Effector memory CD4-positive, alpha-beta T cell (primary cell): ENCODE results near the gene TUT7.

Experiments
- DNase-seq, 3 donors: peaks; one replicate each; pipeline ENCODE4 v3.0.0-alpha.2; 2020
- H3K27ac ChIP-seq: 2 replicates; pipeline ENCODE4 v1.7.0; 2013; ENCODE audit warnings: mild to moderate bottlenecking, low read length, moderate library complexity; ENCODE audit not compliant: insufficient read depth, poor library complexity, severe bottlenecking
- H3K27me3 ChIP-seq: replicated peaks from 2 replicates; pipeline ENCODE4 v1.7.0; 2013; ENCODE audit warnings: mild to moderate bottlenecking, low read length; ENCODE audit not compliant: insufficient read depth, control insufficient read depth, poor library complexity, severe bottlenecking
- H3K36me3 ChIP-seq: 2 replicates; pipeline ENCODE4 v1.7.0; 2013; ENCODE audit warnings: mild to moderate bottlenecking, low read length, moderate library complexity; ENCODE audit not compliant: control insufficient read depth, insufficient read depth
- H3K4me1 ChIP-seq: 2 replicates; pipeline ENCODE4 v1.7.0; 2013; ENCODE audit warnings: low read length, mild to moderate bottlenecking; ENCODE audit not compliant: control insufficient read depth, insufficient read depth, poor library complexity, severe bottlenecking
- H3K4me3 ChIP-seq: 2 replicates; pipeline ENCODE4 v1.7.0; 2013; ENCODE audit warnings: low read length, low read depth, mild to moderate bottlenecking; ENCODE audit not compliant: insufficient read depth, poor library complexity, severe bottlenecking
- H3K9me3 ChIP-seq: 2 replicates; pipeline ENCODE4 v1.7.0; 2013; ENCODE audit warnings: mild to moderate bottlenecking, low read length, moderate library complexity; ENCODE audit not compliant: control insufficient read depth

The TUT7 gene

GRCh38 chr9:86361176-86361575 lies 7.0 kb upstream of the TUT7 start:
- H3K36me3 ChIP-seq = no peaks in the 10 kb centered on the region
- H3K27me3 ChIP-seq = no peaks in the 10 kb centered on the region
- H3K4me1 ChIP-seq = no peaks in the 10 kb centered on the region
- H3K4me3 ChIP-seq = no peak overlapping the region
- H3K9me3 ChIP-seq = no peaks in the 10 kb centered on the region
- no peak overlapping the region for H3K27ac ChIP-seq
- no peak for DNase-seq

DNA sequence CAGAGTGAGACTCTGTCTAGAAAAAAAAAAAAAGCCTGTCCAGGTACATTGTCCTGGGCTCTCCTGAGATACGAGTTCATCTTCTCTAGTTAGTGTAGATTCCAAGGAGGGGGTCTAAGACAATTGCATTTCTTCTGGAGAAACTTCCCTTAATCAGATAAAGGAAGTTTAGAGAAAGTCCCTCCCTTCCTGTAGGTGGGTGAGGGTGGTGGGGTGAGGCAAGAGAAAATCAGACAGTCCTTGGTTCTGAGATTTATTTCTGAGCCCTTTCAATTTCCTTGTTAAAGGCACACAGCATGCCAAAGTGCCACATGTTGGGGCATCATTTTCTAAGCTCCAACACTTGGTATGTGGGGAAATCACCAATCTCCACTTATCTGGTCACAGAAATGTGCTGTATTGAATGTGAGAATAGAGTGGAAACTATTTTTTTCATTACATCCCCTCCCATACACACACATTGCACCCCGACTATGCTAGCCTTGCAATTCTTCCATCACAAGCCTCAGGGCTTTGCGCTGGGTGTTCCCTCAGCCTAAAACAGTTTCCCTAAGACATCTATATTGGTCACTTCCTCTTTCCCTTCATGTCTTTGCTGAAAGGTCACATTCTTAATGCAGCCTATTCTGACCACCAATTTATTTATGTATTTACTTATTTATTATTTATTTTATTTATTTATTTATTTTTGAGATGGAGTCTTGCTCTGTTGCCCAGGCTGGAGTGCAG lies 5.1 kb upstream of the TUT7 start:
- H3K4me3 ChIP-seq = no peak overlapping the region
- H3K27ac ChIP-seq = no peak overlapping the region
- no peaks in the 10 kb centered on the region for H3K4me1 ChIP-seq
- no peaks in the 10 kb centered on the region for H3K9me3 ChIP-seq
- DNase-seq = no peak
- no peaks in the 10 kb centered on the region for H3K27me3 ChIP-seq
- no peaks in the 10 kb centered on the region for H3K36me3 ChIP-seq

DNA sequence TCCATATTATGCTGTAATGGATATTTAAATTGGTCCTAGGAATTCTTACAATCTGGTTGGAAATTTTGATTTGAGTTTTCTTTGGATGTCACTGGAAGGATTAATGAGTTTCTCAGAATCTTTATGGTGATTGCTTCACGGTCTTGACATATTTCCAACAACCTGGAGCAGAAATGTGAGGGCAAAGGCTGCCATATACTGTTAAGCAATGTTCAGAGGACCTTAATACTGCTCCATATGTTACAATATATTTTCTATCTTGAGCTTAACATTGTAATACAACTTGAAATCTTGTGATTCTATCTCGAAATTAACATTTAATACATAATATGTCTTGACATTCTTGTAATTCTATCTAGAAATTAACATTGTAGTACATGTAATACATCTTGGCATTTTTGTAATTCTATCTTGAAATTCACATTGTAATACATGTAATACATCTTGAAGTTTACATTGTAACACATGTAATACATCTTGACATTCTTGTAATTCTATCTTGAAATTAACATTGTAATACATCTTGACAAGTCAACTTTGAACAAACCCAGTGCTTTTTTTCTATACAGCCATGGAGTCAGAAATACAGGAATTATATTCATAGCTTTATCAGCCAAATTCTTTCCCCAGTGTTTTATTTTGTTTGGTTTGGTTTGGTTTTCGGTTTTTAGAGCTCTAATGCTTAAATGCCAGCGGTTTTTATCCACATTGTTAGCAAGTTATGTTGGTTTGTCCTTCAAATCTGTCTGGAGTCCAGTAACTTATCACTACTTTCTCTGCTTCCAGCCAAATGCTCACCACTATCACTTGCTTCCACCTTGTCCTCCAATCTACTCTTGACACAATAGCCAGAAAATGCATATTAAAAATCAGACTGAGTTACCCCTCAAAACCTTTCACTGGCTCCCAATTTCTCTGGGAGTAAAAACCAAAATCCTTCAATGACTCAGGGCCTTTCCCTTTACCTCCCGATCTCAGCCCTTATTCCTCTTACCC lies 3.0 kb upstream of the TUT7 start:
- peaks cover 7% of the 10 kb centered on the region for H3K4me1 ChIP-seq
- H3K27me3 ChIP-seq = no peaks in the 10 kb centered on the region
- no peak overlapping the region for H3K4me3 ChIP-seq
- H3K9me3 ChIP-seq = no peaks in the 10 kb centered on the region
- DNase-seq = no peak
- H3K36me3 ChIP-seq = no peaks in the 10 kb centered on the region
- no peak overlapping the region for H3K27ac ChIP-seq

- Histone ChIP-seq H3K27ac (no peak overlapping the region), H3K27me3 (no peaks in the 10 kb centered on the region), H3K36me3 (no peaks in the 10 kb centered on the region), H3K9me3 (no peaks in the 10 kb centered on the region), H3K4me3 (no peak overlapping the region), H3K4me1 (peaks cover 14% of the 10 kb centered on the region)
- DNase-seq = no peak
Measured at GRCh38 chr9:86355814-86356213, 1.6 kb upstream of the TUT7 start.

- no peak for DNase-seq
- H3K4me1 ChIP-seq = peaks cover 23% of the 10 kb centered on the region
- peak overlapping the region; percentile 81 for H3K27ac ChIP-seq
- peak overlapping the region; percentile 93 for H3K4me3 ChIP-seq
- H3K9me3 ChIP-seq = no peaks in the 10 kb centered on the region
- H3K36me3 ChIP-seq = no peaks in the 10 kb centered on the region
- no peaks in the 10 kb centered on the region for H3K27me3 ChIP-seq
Measured at GRCh38 chr9:86354818-86355309, 654 bp upstream of the TUT7 start.

GRCh38 chr9:86353655-86354010 lies 577 bp downstream of the TUT7 start:
- Histone ChIP-seq H3K27me3 (no peaks in the 10 kb centered on the region), H3K9me3 (no peaks in the 10 kb centered on the region), H3K27ac (peak overlapping the region; percentile 81), H3K4me1 (peaks cover 30% of the 10 kb centered on the region), H3K4me3 (peak overlapping the region; percentile 93), H3K36me3 (no peaks in the 10 kb centered on the region)
- no peak for DNase-seq

DNA sequence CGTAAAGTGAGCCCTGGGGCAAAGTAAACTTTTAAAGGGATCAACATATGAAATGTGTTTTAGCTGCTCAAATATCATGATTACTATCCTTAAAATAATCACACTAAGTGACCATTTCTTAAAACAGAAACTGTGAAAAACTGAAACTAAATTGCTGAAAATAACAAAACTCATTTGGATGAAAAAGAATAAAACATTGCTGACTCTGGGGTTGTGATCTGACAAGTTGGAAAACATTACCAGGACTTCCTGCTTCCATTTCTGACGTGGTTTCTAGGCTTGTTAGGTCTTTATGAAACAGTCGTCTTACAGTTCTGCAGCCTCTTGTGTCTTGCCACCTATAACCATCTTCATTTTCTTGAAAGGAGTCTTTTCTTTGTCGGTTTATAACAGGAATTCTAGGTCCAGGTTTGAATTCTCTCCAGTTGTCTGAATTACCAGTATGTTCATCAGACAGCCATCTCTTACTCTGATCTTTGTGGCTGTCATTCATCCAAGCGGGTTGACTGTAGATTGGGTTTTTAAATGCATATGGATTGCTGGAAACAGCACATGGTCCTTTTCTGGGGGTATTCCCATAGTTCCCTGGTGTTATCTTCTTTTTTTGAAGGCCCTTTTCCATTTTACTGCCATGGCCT lies 1.7 kb downstream of the TUT7 start:
- Histone ChIP-seq H3K4me3 (peak overlapping the region; percentile 33), H3K27ac (peak overlapping the region; percentile 81), H3K36me3 (no peaks in the 10 kb centered on the region), H3K4me1 (peaks cover 30% of the 10 kb centered on the region), H3K9me3 (no peaks in the 10 kb centered on the region), H3K27me3 (no peaks in the 10 kb centered on the region)
- DNase-seq = no peak

DNA sequence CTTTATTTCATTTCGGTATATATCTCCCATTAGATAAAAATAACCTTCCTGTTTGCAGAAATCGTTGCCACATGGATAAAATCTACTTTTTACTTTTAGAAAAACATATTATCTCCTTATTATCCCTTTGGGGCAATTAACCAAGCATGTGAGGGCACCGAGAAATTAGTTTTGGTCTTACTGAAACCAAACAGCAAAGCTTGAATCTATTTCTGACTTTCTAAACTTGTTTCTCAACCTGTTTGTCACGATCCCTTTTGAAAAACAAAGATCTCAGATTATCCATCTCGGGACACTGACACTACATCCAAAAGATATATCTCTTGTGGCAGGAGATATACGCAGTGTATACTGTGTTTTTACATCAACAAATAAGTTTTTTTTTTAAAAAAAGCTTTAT lies 2.3 kb downstream of the TUT7 start:
- DNase-seq = no peak
- Histone ChIP-seq H3K9me3 (no peaks in the 10 kb centered on the region), H3K4me3 (peak overlapping the region; percentile 33), H3K27me3 (no peaks in the 10 kb centered on the region), H3K27ac (no peak overlapping the region), H3K4me1 (peaks cover 30% of the 10 kb centered on the region), H3K36me3 (no peaks in the 10 kb centered on the region)

- no peak for DNase-seq
- Histone ChIP-seq H3K9me3 (no peaks in the 10 kb centered on the region), H3K36me3 (peaks cover 13% of the 10 kb centered on the region), H3K27ac (no peak overlapping the region), H3K4me1 (peaks cover 30% of the 10 kb centered on the region), H3K27me3 (no peaks in the 10 kb centered on the region), H3K4me3 (no peak overlapping the region)
Measured at GRCh38 chr9:86350006-86350760, 4.0 kb downstream of the TUT7 start.
